GM19463 (cell line): ENCODE measurements around the gene UGGT2.
"Not testable (repeated sequence)": the region's sequence is repeated elsewhere in the genome, so short reads cannot be mapped to it uniquely, and the experiment has no call there.

Experiments
- ATAC-seq: cut with Tn5 transposase; IDR thresholded peaks from one replicate; pipeline ENCODE4 v1.9.1; 2021; ENCODE audit warnings: mild to moderate bottlenecking, moderate library complexity; ENCODE audit not compliant: unreplicated experiment

The UGGT2 gene

GRCh38 chr13:95970878-95971277 lies 82.3 kb downstream of the UGGT2 start:
- no peak for ATAC-seq

DNA sequence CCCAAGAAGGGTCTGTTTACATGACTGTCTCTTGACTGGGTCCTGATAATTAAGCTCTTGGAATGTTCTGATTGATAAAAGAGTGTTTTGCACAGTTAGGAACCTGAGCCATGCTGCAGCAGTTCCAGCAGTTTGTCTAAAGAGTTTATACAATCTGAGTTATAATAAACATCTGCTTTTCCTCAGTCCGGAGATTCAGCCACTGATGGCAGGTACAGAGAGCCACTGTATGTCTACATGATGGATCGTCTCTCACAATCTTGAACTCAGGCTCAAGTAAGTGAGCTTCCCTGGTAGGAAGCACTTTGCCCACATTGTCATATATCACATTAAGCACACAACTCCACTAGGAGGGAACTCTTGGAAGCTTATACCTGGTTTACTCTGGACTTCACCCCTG lies 84.3 kb downstream of the UGGT2 start:
- ATAC-seq, result no peak

DNA sequence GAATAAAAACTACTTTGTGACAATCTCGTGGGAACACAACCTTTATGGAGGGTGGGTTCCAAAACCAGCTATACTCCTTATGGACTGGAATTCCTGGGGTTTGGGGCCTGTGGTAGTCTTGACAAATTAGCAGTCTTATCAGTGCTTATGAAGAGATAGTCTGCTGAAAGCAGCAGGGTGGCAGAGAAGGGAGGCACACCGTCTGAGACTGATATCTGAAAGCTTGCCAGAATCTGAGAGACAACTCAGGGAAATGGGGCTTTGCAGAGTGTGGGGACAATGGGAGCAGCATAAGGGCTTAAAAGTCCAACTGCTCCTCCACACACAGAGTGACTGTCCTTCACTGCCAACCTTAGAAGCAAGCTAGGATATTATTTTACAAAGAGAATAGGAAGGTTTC lies 95.9 kb downstream of the UGGT2 start:
- no peak for ATAC-seq

DNA sequence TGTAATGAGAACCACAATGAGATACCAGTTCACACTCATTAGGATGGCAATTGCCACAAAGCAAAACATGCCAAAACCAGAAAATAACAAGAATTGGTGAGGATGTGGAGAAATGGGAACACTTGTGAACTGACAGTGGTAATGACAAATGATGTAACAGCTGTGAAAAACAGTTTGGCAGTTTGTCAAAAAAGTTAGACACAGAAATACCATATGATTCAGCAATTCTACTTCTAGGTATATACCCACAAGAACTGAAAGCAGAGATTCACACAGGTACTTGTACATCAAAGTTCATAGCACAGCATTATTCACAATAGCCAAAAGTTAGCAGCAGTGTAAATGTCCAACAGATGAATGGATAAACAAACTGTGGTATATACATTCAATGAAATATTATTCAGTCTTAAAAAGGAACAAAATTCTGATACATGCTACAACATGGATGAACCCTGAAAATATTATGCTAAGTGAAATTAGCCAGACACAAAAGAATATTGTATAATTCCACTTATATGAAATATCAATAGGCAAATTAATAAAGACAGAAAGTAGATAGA lies 96.5 kb downstream of the UGGT2 start:
- ATAC-seq, result no peak

- ATAC-seq, result no peak
Measured at GRCh38 chr13:95955719-95956118, 97.5 kb downstream of the UGGT2 start.

DNA sequence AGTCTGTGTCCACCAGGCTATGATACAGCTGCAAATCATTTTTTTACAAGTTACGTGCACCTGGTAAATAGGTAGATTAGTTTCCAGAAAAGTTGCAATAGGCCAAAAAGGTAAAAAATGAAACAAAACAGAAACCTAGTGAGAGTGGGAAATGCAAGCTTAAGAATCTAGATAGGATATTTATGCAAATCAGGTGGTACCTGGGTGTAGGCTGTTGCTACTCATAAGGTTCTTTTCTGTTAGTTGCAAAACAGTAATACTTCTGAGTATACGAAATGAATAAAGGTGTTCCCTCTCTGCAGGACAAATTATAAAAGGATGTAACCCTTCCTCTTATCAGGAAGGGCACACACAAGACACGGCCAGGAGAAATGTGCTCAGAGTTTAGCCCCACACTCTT lies 97.9 kb downstream of the UGGT2 start:
- peak; percentile 83 for ATAC-seq

GRCh38 chr13:95954266-95954665 lies 98.9 kb downstream of the UGGT2 start:
- ATAC-seq, result no peak

DNA sequence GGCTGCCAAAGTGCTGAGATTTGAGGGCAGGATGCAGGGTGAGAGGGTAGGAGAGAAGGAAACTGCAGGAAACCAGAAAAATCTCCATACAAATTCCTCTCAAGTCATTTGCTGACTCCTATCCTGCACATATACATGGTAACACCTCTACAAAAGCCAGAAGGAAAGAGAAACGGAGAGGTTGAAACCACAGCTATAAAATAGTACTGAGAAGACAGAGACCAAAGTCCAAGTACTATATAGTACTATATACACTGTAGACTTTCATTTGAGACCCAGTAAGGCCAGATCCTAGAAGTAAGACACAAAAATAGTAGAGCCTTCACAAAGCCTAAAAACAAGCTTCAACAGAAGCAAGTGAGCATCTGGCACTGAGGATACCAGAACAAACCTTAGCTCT lies 103.1 kb downstream of the UGGT2 start:
- no peak for ATAC-seq

- no peak for ATAC-seq
Measured at GRCh38 chr13:95948656-95949055, 104.5 kb downstream of the UGGT2 start.

DNA sequence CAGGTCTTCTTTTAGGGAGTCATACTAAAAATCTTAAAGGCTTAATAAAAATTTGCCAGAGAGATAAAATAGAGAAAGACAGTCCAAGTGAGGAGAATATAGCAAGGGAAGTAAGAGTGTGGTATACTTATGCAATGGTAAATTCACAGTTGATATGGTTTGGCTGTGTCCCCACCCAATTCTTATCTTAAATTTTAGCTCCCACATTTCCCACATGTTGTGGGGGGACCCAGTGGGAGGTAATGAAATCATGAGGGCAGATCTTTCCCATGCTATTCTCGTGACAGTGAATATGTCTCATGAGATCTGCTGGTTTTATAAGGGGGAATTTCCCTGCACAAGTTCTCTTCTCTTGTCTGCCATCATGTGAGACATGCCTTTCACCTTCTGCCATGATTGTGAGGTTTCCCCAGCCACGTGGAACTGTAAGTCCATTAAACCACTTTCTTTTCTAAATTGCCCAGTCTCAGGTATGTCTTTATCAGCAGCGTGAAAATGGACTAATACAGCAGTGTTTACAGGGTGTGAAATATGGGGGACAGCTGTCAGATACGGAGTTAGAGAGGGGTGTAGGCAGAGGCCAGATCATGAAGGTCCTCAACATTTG lies 115.4 kb downstream of the UGGT2 start:
- ATAC-seq, result no peak

GRCh38 chr13:95931300-95932025 lies 121.7 kb downstream of the UGGT2 start:
- no peak for ATAC-seq

DNA sequence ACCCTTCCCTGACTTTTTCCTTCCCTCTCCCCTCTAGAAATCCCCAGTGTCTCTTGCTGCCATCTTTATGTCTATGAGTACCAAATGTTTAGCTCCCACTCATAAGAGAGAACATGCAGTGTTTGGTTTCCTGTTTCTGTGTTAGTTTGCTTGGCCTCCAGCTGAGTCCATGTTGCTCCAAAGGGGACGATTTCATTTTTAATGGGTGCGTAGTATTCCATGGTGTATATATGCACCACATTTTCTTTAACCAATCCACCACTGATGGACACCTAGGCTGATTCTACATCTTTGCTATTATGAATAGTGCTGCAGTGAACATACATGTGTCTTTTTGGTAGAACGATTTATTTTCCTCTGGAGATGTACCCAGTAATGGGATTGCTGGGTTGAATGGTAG lies 123.8 kb downstream of the UGGT2 start:
- ATAC-seq, result no peak

DNA sequence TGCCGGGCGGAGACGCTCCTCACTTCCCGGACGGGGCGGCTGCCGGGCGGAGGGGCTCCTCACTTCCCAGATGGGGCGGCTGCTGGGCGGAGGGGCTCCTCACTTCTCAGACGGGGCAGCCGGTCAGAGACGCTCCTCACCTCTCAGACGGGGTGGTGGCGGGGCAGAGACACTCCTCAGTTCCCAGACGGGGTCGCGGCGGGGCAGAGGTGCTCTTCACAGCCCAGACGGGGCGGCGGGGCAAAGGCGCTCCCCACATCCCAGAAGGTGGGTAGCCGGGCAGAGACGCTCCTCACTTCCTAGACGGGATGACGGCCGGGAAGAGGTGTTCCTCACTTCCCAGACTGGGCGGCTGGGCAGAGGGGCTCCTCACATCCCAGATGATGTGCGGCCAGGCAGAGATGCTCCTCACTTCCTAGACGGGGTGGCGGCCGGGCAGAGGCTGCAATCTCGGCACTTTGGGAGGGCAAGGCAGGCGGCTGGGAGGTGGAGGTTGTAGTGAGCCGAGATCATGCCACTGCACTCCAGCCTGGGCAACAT lies 124.8 kb downstream of the UGGT2 start:
- not testable (repeated sequence) for ATAC-seq

GRCh38 chr13:95926231-95926630 lies 127.0 kb downstream of the UGGT2 start:
- ATAC-seq, result no peak

GRCh38 chr13:95924389-95924994 lies 128.7 kb downstream of the UGGT2 start:
- ATAC-seq, result no peak

- no peak for ATAC-seq
Measured at GRCh38 chr13:95921485-95921884, 131.7 kb downstream of the UGGT2 start.

DNA sequence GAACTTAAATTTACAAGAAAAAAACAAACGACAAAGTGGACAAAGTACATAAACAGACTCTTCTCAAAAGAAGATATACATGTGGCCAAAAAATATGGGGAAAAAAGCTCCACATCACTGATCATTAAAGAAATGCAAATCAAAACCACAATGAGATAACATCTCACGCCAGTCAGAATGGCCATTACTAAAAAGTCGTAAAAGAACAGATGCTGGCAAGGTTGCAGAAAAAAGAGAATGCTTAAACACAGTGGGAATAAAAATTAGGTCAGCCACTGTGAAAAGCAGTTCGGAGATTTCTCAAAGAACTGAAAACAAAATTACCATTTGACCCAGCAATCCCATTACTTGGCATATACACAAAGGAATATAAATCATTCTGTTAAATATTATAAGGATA lies 132.7 kb downstream of the UGGT2 start:
- ATAC-seq, result no peak

- no peak for ATAC-seq
Measured at GRCh38 chr13:95918860-95919259, 134.3 kb downstream of the UGGT2 start.

DNA sequence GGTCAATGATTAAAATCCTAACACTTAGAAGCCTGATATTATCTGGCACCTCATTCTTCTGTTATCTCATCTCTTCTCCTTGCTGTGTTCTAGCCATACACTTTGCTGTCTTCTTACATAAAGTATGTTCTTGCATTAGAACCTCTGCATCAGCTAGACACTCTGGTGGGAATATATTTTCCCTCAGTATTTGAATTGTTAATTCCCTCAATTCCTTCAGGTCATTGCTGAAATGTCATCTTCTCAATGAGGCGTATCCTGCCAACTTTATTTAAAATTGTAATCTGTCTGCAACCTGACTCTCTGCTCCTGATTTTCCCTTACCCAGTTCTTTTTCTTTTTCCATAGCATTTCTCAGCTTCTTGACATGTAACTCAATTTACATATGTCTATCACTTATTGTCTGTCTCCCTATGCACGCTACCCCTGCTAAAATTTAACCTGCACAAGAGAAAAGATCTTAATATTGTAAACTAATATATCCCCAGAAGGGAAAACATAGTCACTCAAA lies 138.2 kb downstream of the UGGT2 start:
- no peak for ATAC-seq

- ATAC-seq, result no peak
Measured at GRCh38 chr13:95906999-95907398, 146.2 kb downstream of the UGGT2 start.

- no peak for ATAC-seq
Measured at GRCh38 chr13:95903569-95903968, 149.6 kb downstream of the UGGT2 start.

GRCh38 chr13:95902741-95903140 lies 150.5 kb downstream of the UGGT2 start:
- ATAC-seq, result no peak
